K562 (cell line): ENCODE data around the gene GRB2. TPM values are rescaled to one million over a fixed set of nuclear protein-coding genes. Genes with fewer than 3 reads are reported as not detected.

Experiments used
- BHLHE40 ChIP-seq: IDR thresholded peaks from 2 replicates; pipeline ENCODE4 v1.6.1; 2011; ENCODE audit warnings: low read length, improper control_type of control experiment
- CBX8 ChIP-seq: fragments of 200-600 bp; sonication (generic); IDR thresholded peaks from 2 replicates; pipeline ENCODE4 v1.6.1; 2012; ENCODE audit warnings: borderline replicate concordance, mixed run types, low read depth, mild to moderate bottlenecking, moderate library complexity, mixed read lengths, low read length, control low read depth, inconsistent platforms; ENCODE audit not compliant: poor library complexity, severe bottlenecking; ENCODE audit errors: extremely low read depth
- CREB1 ChIP-seq, 2 experiments: sonication (generic) in 1 of 2; formaldehyde crosslinking in 1 of 2; IDR thresholded peaks; 2 replicates each; pipeline versions ENCODE4 v1.6.1 to v1.8.0; 2012 to 2022; ENCODE audit warnings: inconsistent platforms in 1 of 2, mild to moderate bottlenecking in 1 of 2, missing genetic modification reagents in 1 of 2, moderate library complexity in 1 of 2
- DPF2 ChIP-seq: fragments of 450-650 bp; IDR thresholded peaks from 2 replicates; pipeline ENCODE4 v1.6.1; 2016
- E4F1 ChIP-seq: fragments of 250-450 bp; sonication (Bioruptor Pico); IDR thresholded peaks from 2 replicates; pipeline ENCODE4 v1.5.0; 2021; ENCODE audit warnings: mild to moderate bottlenecking, borderline replicate concordance
- FOXP1 ChIP-seq: sonication (generic); formaldehyde crosslinking; IDR thresholded peaks from 2 replicates; pipeline ENCODE4 v1.8.0; 2022; ENCODE audit warnings: mild to moderate bottlenecking, missing genetic modification reagents
- GABPB1 ChIP-seq: sonication (generic); formaldehyde crosslinking; IDR thresholded peaks from 2 replicates; pipeline ENCODE4 v1.8.0; 2022; ENCODE audit warnings: mild to moderate bottlenecking, missing genetic modification reagents
- KAT7 ChIP-seq: sonication (generic); formaldehyde crosslinking; IDR thresholded peaks from 2 replicates; pipeline ENCODE4 v1.8.0; 2022; ENCODE audit warnings: missing genetic modification reagents, mild to moderate bottlenecking, borderline replicate concordance
- PHF8 ChIP-seq: fragments of 200-600 bp; sonication (generic); IDR thresholded peaks from 2 replicates; pipeline ENCODE4 v1.6.1; 2012; ENCODE audit warnings: mixed run types, mild to moderate bottlenecking, inconsistent platforms, low read length, moderate library complexity, borderline replicate concordance
- RB1 ChIP-seq: fragments of 450-650 bp; IDR thresholded peaks from 2 replicates; pipeline ENCODE4 v1.6.1; 2017; ENCODE audit warnings: low read depth, mild to moderate bottlenecking
- SIN3A ChIP-seq, 2 experiments: fragments of 150-350 bp in 1 of 2; IDR thresholded peaks; 2 replicates each; pipeline ENCODE4 v1.6.1; 2011 to 2016; ENCODE audit warnings: borderline replicate concordance in 2 of 2, low read depth in 2 of 2, low read length in 2 of 2, mild to moderate bottlenecking in 2 of 2, moderate library complexity in 2 of 2; ENCODE audit not compliant: control insufficient read depth in 1 of 2
- TAF1 ChIP-seq: IDR thresholded peaks from 2 replicates; pipeline ENCODE4 v1.6.1; 2011; ENCODE audit warnings: mild to moderate bottlenecking, low read length, moderate library complexity; ENCODE audit not compliant: insufficient read depth, control insufficient read depth, severe bottlenecking; ENCODE audit errors: extremely low read depth
- TCF3 ChIP-seq: sonication (generic); formaldehyde crosslinking; IDR thresholded peaks from 2 replicates; pipeline ENCODE4 v1.4.0; 2020; ENCODE audit warnings: mild to moderate bottlenecking, missing genetic modification reagents
- ZBTB8A ChIP-seq: fragments of 450-650 bp; IDR thresholded peaks from 2 replicates; pipeline ENCODE4 v1.6.1; 2018; ENCODE audit warnings: mild to moderate bottlenecking, moderate library complexity; ENCODE audit not compliant: partially characterized antibody
- ZNF146 ChIP-seq: IDR thresholded peaks from one replicate; pipeline ENCODE4 v1.6.1; 2018; ENCODE audit warnings: missing compliant biosample characterization; ENCODE audit not compliant: unreplicated experiment
- ZNF384 ChIP-seq: IDR thresholded peaks from 2 replicates; pipeline ENCODE4 v1.6.1; 2012; ENCODE audit warnings: low read depth, low read length, improper control_type of control experiment
- polyA plus RNA-seq, 8 experiments: library from polyadenylated mRNA; depleted of rRNA in 4 of 8; stranded (reverse) in 5 of 8; unstranded in 3 of 8; fragments of >200 nt; fragmentation: Nextera tagmentation in 2 of 8; fragmentation: Illumina TruSeq in 1 of 8; extraction: Ambion mirVana in 2 of 8; extraction: Trizol in 1 of 8; gene quantifications; 2 replicates each; pipeline versions ENCODE4 v1.2.1 to v1.2.3, GENCODE V29; 2011 to 2014; ENCODE audit warnings: inconsistent platforms in 1 of 8, missing spikeins in 1 of 8
- total RNA-seq, 7 experiments: library from RNA; depleted of rRNA in 6 of 7; stranded (reverse); fragments of >200 nt in 6 of 7; fragmentation: Illumina TruSeq in 2 of 7; extraction: Trizol in 2 of 7; gene quantifications; 2 replicates each; pipeline versions ENCODE4 v1.2.1 to v1.2.3, GENCODE V29; 2011 to 2021; ENCODE audit warnings: low replicate concordance in 1 of 7
- TF ChIP-seq, protein P1 (sequence below): IDR thresholded peaks from 3 replicates; pipeline ENCODE4 v1.6.1; 2011; ENCODE audit warnings: borderline replicate concordance, mild to moderate bottlenecking, moderate library complexity; ENCODE audit not compliant: insufficient read length; ENCODE audit errors: extremely low read depth
- TF ChIP-seq, protein P2 (sequence below): sonication (generic); formaldehyde crosslinking; IDR thresholded peaks from 2 replicates; pipeline ENCODE4 v1.9.0; 2022; ENCODE audit warnings: mild to moderate bottlenecking, missing genetic modification reagents

The GRB2 gene
- total and polyA plus RNA-seq, 9 of the 15 experiments (the other 6 are each of a cell fraction or from before 2014, with no cell fraction given): 57.2 to 136 (median 84.8) TPM

GRCh38 chr17:75289115-75289831 is 116.2 kb downstream of the GRB2 start, which contains the start of gene SLC25A19 (continued):
- TF ChIP-seq, protein P1, sequence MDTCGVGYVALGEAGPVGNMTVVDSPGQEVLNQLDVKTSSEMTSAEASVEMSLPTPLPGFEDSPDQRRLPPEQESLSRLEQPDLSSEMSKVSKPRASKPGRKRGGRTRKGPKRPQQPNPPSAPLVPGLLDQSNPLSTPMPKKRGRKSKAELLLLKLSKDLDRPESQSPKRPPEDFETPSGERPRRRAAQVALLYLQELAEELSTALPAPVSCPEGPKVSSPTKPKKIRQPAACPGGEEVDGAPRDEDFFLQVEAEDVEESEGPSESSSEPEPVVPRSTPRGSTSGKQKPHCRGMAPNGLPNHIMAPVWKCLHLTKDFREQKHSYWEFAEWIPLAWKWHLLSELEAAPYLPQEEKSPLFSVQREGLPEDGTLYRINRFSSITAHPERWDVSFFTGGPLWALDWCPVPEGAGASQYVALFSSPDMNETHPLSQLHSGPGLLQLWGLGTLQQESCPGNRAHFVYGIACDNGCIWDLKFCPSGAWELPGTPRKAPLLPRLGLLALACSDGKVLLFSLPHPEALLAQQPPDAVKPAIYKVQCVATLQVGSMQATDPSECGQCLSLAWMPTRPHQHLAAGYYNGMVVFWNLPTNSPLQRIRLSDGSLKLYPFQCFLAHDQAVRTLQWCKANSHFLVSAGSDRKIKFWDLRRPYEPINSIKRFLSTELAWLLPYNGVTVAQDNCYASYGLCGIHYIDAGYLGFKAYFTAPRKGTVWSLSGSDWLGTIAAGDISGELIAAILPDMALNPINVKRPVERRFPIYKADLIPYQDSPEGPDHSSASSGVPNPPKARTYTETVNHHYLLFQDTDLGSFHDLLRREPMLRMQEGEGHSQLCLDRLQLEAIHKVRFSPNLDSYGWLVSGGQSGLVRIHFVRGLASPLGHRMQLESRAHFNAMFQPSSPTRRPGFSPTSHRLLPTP: no peak
- no peak for TF ChIP-seq ZNF146 (CRISPR knock-in tag)
- TF ChIP-seq ZBTB8A: no peak
- no peak for TF ChIP-seq KAT7 (CRISPR knock-in tag)
- TF ChIP-seq CBX8: no peak
- peak; percentile 88; the same call in 1 of the 2 replicates for TF ChIP-seq PHF8
- peak; percentile 79 for TF ChIP-seq TAF1
- 0 out of 2 replicates have a peak, but pooled peaks have one; percentile 19 for TF ChIP-seq FOXP1 (CRISPR knock-in tag)
- TF ChIP-seq SIN3A (IDR thresholded peaks at IDR 0.05; ENCODE audit: borderline replicate concordance in 2 of 2, control insufficient read depth in 1 of 2, low read depth in 2 of 2, low read length in 2 of 2): peak in 1 of 2 experiments; percentile 50; a peak in 2 of 4 replicates
- peak; percentile 20; the same call in 1 of the 2 replicates for TF ChIP-seq ZNF384
- TF ChIP-seq CREB1 (IDR thresholded peaks at IDR 0.05): peak; percentile 92
- peak; percentile 94 for TF ChIP-seq CREB1 (CRISPR knock-in tag; IDR thresholded peaks at IDR 0.05)
- TF ChIP-seq RB1: peak; percentile 48; the same call in 1 of the 2 replicates
- 0 out of 2 replicates have a peak, but pooled peaks have one; percentile 19 for TF ChIP-seq TCF3 (CRISPR knock-in tag)
- TF ChIP-seq E4F1 (CRISPR knock-in tag): no peak
- TF ChIP-seq DPF2: no peak
- TF ChIP-seq BHLHE40: peak; percentile 78
- TF ChIP-seq, protein P2, sequence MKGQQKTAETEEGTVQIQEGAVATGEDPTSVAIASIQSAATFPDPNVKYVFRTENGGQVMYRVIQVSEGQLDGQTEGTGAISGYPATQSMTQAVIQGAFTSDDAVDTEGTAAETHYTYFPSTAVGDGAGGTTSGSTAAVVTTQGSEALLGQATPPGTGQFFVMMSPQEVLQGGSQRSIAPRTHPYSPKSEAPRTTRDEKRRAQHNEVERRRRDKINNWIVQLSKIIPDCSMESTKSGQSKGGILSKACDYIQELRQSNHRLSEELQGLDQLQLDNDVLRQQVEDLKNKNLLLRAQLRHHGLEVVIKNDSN (CRISPR knock-in tag): 0 out of 2 replicates have a peak, but pooled peaks have one; percentile 6
- TF ChIP-seq GABPB1: peak; percentile 85
